UCSD-AML1 (cell line): Measurements from ENCODE around the gene ELAVL1.
A peak's percentile ranks its signal among the peaks of the same experiment; 100 is the strongest.
"Not testable (repeated sequence)": the region's sequence is repeated elsewhere in the genome, so short reads cannot be mapped to it uniquely, and the experiment has no call there.

Source experiments
- DNase-seq: peaks from one replicate; lab custom pipeline; 2025; ENCODE audit not compliant: unreplicated experiment; lab: John Stamatoyannopoulos, UW

ELAVL1 gene

GRCh38 chr19:7970716-7971448 is 34.6 kb downstream of the ELAVL1 start:
- peak; percentile 26 for DNase-seq

DNA sequence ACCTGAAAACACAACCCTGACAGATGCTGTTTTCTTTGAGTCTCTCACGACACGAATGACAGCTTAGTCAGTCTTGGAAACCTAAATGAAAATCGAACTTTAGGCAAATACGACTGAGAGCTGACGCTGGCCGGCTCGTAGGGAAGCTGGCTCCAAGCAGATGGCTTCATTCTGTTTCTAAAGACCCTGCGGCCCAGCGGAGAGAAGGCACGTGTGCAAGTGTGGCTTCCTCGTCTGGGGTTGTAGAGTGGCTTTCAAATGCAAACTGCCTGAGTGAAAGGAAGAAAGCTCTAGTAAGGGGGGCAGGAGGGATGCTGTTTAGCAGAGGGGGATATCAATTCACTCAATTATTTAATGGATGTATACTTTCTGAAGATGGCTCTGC is 35.9 kb downstream of the ELAVL1 start:
- DNase-seq: no peak

DNA sequence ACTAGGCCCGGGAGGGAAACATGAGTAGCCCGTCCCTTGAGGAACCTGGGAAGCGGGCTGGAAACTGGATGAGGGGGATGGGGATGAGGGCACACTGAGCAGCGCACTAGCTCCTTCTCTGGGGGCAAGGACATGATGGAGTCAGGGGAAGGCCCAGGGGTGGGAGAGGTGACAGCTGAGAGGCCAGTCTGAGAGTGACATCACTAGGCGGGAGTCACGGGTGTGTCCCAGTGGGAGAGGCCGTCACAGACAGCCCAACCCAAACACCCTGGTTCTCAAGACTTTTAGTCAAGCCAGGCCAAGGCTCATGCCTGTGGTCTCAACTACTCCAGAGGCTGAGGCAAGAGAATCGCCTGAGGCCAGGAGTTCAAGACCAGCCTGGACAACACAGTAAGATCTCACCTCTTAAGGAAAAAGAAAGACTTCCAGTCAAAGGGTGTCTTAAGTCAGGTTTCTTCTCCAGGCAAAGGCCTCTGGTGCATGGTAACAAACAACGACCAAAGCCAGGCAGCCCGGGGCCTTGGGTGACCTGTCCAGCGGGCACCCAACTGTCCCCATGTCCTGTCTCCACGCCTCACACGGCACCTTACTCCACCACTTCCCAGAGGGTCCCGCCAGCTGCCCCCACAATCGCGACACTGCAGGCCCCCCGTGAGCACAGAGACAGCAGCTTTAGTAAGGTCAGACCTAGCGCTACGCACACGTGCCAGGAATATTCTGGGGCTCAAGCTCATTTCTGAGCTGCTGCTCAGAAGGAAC is 36.5 kb downstream of the ELAVL1 start:
- DNase-seq: no peak

DNA sequence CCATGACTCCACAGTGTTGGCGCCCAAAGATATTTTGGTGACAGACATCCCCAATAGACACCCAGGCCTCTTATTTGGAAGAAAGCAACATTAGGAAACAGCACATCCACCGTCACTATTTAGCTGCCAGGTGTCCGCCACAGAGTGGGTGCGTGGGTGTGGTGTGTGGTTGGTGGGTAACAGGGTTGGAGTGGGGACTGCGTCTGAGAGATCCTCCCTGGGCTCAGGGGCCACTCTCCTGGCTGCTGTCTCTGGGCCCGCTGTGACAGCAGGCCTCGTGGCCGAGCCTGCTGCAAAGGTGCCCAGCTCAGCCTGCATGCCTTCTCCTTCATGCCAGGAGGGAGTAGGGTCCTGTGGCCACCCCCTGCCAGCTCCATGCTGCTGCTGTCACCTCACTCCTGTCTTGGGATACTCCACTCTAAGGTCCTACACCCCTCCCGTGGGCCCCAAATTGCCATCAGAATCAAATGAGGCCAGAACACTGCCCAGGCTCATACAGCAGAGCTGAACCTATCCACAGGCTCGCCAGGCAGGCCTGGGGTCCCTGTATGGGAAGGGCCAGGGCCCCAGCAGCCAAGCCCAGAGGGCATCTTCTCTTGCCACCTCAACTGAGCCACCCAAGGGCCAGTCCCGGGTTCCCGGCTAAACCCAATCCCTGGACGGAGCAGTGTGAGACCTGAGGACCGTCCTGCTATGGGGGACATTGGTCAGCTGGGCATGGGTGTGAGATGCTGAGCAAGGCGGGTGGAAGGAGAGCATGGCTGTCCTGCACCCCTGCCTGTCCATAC is 37.2 kb downstream of the ELAVL1 start:
- DNase-seq: no peak

- DNase-seq: no peak
These were observed 39.3 kb downstream of the ELAVL1 start for GRCh38 chr19:7965921-7966665.

GRCh38 chr19:7965259-7965841 is 40.1 kb downstream of the ELAVL1 start:
- DNase-seq: no peak

DNA sequence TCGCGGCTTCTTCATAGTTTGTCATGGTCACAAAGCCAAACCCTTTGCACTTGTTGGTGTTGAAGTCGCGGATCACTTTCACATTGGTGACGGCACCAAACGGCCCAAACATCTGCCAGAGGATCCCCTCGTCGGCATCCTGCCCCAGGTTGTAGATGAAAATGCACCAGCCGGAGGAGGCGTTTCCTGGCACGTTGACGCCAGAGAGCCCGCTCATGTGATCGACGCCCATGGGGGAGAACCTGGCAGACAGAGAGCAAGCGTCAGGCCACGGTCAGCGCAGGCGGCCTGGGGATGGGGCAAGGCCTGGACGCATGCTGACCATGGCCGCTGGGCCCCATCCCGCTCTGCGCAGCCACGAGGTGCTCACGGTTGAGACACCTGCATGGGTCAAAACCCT is 41.9 kb downstream of the ELAVL1 start:
- no peak for DNase-seq

GRCh38 chr19:7962644-7963268 is 42.7 kb downstream of the ELAVL1 start:
- no peak for DNase-seq

DNA sequence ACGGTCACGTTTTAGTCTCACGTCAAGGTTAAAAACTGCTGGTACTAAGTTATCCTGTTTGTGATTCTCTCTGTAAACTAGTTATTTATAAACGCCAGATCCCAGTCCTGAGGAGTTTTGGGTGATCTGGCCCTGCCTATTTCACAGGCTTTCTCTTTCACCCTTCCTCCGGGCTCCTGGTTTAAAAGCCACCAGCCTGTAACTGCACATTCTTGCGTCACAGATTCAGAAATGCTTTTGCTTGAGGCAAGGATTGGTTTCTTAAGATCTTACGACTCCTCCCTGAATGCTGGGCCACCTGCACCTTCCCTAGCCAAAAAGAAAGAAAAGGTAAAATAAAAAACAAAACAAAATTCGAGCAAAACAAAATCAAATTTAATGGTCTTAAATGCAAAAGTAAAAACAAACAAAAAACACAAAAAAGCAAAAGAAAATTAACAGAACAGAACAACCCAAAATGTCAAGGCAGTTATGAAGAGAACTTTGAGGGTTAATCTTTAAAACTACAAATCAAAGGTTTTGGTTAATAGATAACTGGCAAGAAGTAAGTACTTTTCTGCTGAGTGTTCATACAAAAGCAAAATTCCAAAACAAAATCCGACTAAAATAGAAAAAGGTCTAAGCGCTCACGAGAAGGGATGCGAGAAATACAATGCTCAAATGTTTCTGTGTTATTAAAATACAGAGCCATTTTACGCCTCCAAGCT is 43.4 kb downstream of the ELAVL1 start:
- DNase-seq: no peak

DNA sequence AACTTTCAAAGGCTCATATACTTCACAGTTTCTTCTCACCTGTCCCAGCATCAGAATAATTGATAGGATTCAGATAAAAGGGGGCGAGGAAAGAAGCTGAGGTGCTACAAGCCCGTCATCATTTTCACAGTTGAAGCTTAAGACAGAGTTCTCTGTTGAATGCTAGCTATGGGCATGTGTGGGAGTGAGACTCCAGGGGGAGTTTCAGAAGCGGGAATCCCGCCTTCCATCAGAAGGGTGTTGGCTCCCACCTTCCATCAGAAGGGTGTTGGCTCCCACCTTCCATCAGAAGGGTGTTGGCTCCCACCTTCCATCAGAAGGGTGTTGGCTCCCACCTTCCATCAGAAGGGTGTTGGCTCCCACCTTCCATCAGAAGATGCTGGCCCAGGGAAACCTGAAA is 44.4 kb downstream of the ELAVL1 start:
- not testable (repeated sequence) for DNase-seq

GRCh38 chr19:7959211-7959610 is 46.2 kb downstream of the ELAVL1 start:
- no peak for DNase-seq

DNA sequence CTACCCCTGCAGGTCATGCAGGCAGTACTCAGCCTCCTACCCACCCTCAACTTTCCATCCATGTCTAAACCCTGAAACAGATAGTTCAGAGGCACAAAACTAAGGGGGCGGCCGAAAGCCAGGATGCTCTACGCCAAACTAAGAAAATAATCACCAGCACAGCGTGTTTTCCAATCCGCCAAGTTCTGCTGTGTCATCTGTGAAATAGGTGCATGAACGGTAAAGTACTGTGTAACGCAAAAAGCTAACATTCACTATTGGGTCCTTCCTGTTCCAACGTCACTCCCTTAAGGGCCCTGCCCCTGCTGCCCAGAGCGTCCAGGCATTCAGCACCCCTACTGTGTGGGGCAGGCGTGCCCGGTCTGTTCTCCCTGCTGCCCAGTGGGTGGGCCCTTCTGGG is 49.7 kb downstream of the ELAVL1 start:
- no peak for DNase-seq

DNA sequence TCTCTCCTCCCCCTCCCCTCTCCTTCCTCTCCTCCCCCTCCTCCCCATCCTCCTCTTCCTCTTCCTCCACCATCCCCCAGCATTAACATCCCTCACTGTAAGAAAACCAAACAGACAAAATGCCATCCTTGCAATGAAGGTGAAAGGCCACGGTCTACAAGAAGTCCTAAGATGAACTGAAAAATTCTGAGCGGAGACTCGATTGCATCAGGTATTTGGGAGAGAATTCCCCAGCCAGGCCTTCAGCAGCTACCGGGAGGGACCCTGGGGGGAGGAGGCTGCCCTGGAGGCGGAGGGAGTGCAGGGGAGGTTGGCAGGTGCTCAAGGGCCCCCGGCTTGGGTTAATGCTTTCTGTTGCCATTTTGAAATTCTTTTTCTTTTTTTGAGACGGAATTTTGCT is 51.9 kb downstream of the ELAVL1 start:
- DNase-seq: no peak

GRCh38 chr19:7953060-7953459 is 52.4 kb downstream of the ELAVL1 start:
- peak; percentile 52 for DNase-seq

- no peak for DNase-seq
These were observed 57.5 kb downstream of the ELAVL1 start for GRCh38 chr19:7947939-7948338.

- peak; percentile 83 for DNase-seq
These were observed 61.2 kb downstream of the ELAVL1 start for GRCh38 chr19:7944177-7944761.

DNA sequence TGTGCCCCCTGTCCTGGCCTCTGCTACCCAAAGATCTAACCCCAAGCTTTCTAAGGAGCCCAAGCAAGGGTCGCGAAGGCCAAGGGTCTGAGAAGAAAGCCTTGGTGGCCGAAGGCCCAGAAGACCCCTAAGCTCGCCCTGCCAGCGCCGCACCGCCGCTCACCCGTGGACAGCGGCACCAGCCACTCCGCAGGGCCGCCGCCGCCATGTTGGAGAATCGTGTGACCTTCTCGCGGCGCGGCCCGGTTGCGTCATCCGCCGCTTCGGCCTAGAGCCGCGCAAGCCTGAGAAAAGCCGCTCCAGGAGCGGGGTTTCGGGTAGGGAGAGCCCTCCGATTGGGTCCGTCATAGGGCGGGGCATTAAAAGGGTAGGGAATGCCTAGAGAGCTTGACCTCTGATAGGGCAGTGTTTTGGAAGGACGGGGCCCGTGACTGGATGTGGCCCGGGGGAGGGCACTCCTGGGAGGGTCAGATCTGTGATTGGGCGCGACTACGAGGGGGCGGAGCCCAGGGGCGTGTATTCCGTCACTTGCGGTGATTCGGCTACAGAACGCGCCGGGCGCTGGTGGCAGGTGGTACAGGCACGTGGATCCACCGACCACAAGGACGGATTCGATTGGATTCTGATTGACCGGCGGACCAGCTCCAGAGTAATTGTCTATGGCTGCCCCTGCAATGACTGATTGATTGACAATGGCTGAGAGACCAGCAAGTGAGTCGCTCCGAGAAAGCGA is 61.8 kb downstream of the ELAVL1 start, which contains the start of gene TIMM44:
TSS of gene TIMM44 (minus strand) at position 223 of the 733 bp plus-strand sequence. CDS start at position 208, 15 bp downstream.
- DNase-seq: peak; percentile 98

- DNase-seq: no peak
These were observed 62.4 kb downstream of the ELAVL1 start for GRCh38 chr19:7942981-7943443.
